PC-3 (cell line): ENCODE results near the gene ZNF799. TPM values are rescaled to one million over a fixed set of nuclear protein-coding genes. Genes with fewer than 3 reads are reported as not detected.
"Not testable (repeated sequence)": the region's sequence is repeated elsewhere in the genome, so short reads cannot be mapped to it uniquely, and the experiment has no call there.

ENCODE experiments used
- ATAC-seq: fragments of 200-7000 bp; cut with Tn5 transposase; 2 replicates; pipeline ENCODE4 v1.9.1; 2020; ENCODE audit warnings: mild to moderate bottlenecking, moderate library complexity
- BruUV-seq: library from RNA; stranded (reverse); fragments of 400-500 nt; replicated peaks from 2 replicates; lab custom pipeline; 2021; lab: Mats Ljungman, UMichigan
- CTCF ChIA-PET: fragments of 300-600 bp; sonication (Branson Sonifier 250); formaldehyde crosslinking; loops from one replicate; lab custom pipeline; 2022; ENCODE audit warnings: antibody characterized with exemption; lab: Charles Lee
- POLR2A ChIA-PET: fragments of 300-600 bp; sonication (Branson Sonifier 250); formaldehyde crosslinking; loops from one replicate; lab custom pipeline; 2022; ENCODE audit warnings: antibody characterized with exemption; ENCODE audit not compliant: unreplicated experiment; lab: Charles Lee
- DNase-seq: peaks from one replicate; pipeline ENCODE4 v3.0.0-alpha.2; 2015
- H2AFZ ChIP-seq: fragments of 300-600 bp; sonication (generic); 2 replicates; pipeline ENCODE4 v1.6.0; 2016; ENCODE audit warnings: antibody characterized with exemption, low read length
- H3F3A ChIP-seq: fragments of 300-600 bp; sonication (generic); one replicate; pipeline ENCODE4 v1.6.0; 2017; ENCODE audit warnings: antibody characterized with exemption, low read length, control low read depth, mild to moderate bottlenecking; ENCODE audit not compliant: unreplicated experiment
- H3K27ac ChIP-seq: fragments of 300-600 bp; sonication (generic); 2 replicates; pipeline ENCODE4 v1.5.1; 2016; ENCODE audit warnings: mild to moderate bottlenecking, low read length
- H3K27me3 ChIP-seq: fragments of 300-600 bp; sonication (generic); 2 replicates; pipeline ENCODE4 v1.6.1; 2016; ENCODE audit warnings: low read length, mixed read lengths
- H3K36me3 ChIP-seq: fragments of 300-600 bp; sonication (generic); 2 replicates; pipeline ENCODE4 v1.6.1; 2016; ENCODE audit warnings: low read depth, mixed run types, low read length, mixed read lengths
- H3K4me1 ChIP-seq: fragments of 300-600 bp; sonication (generic); 2 replicates; pipeline ENCODE4 v1.5.1; 2016; ENCODE audit warnings: low read length; ENCODE audit not compliant: insufficient read depth
- H3K4me2 ChIP-seq: fragments of 300-600 bp; sonication (generic); 2 replicates; pipeline ENCODE4 v1.6.0; 2016; ENCODE audit warnings: low read length
- H3K4me3 ChIP-seq: fragments of 300-600 bp; sonication (generic); 2 replicates; pipeline ENCODE4 v1.5.1; 2016; ENCODE audit warnings: mild to moderate bottlenecking, low read length, mixed read lengths
- H3K79me2 ChIP-seq: fragments of 300-600 bp; sonication (generic); 2 replicates; pipeline ENCODE4 v1.6.1; 2017; ENCODE audit warnings: low read length, mixed read lengths
- H3K9ac ChIP-seq: fragments of 300-600 bp; sonication (generic); 2 replicates; pipeline ENCODE4 v1.6.0; 2016; ENCODE audit warnings: mild to moderate bottlenecking, low read length
- H3K9me2 ChIP-seq: fragments of 300-600 bp; sonication (generic); replicated peaks from 2 replicates; pipeline ENCODE4 v1.6.1; 2016; ENCODE audit warnings: mixed run types, low read length, mixed read lengths
- H3K9me3 ChIP-seq: fragments of 300-600 bp; sonication (generic); 2 replicates; pipeline ENCODE4 v1.6.1; 2016; ENCODE audit warnings: low read length, mixed read lengths
- H4K20me1 ChIP-seq: fragments of 300-600 bp; sonication (generic); 2 replicates; pipeline ENCODE4 v1.6.1; 2016; ENCODE audit warnings: low read length, mixed read lengths
- EZH2 ChIP-seq: fragments of 300-600 bp; sonication (generic); IDR thresholded peaks from one replicate; pipeline ENCODE4 v1.6.1; 2017; ENCODE audit warnings: antibody characterized with exemption, mild to moderate bottlenecking, low read length; ENCODE audit not compliant: unreplicated experiment
- EZH2phosphoT487 ChIP-seq: fragments of 300-600 bp; sonication (generic); IDR thresholded peaks from 2 replicates; pipeline ENCODE4 v1.6.1; 2018; ENCODE audit warnings: mild to moderate bottlenecking, antibody characterized with exemption, low read length, borderline replicate concordance
- intact Hi-C: fragments of 100-400 bp; cut with micrococcal nuclease; formaldehyde crosslinking; loops from 2 replicates; pipeline ENCODE4 v1.9.0; 2023
- total RNA-seq: library from RNA; depleted of rRNA; stranded (reverse); fragments of >200 nt; gene quantifications from 2 replicates; pipeline ENCODE4 v1.2.3, GENCODE V29; 2014
- TF ChIP-seq, protein P1 (sequence below): fragments of 300-600 bp; sonication (generic); conservative IDR thresholded peaks from 2 replicates; pipeline ENCODE4 v1.5.1; 2017; ENCODE audit warnings: antibody characterized with exemption, low read depth, mild to moderate bottlenecking, low read length

ZNF799 gene
- total RNA-seq, 1 experiment from 2014 or later: 5.9 TPM

- Histone ChIP-seq H3K9me2 (no peaks in the 10 kb centered on the region), H3K27ac (no peak within 1 kb of the TSS), H3K27me3 (no peaks in the 10 kb centered on the region), H3K4me3 (peak within 1 kb of the TSS; percentile 82), H3K9ac (peak within 1 kb of the TSS; percentile 69), H3K4me2 (peak within 1 kb of the TSS; percentile 77), H3K9me3 (peaks cover 12% of the 10 kb centered on the region; the same call in 1 of the 2 replicates), H3K36me3 (no peaks in the 10 kb centered on the region), H2AFZ (peak within 1 kb of the TSS; percentile 86), H3F3A (no peaks in the 10 kb centered on the region), H3K79me2 (no peaks in the 10 kb centered on the region), H4K20me1 (no peaks in the 10 kb centered on the region), H3K4me1 (no peaks in the 10 kb centered on the region; the same call in 1 of the 2 replicates)
- TF ChIP-seq EZH2 (no peak), EZH2phosphoT487 (no peak)
- TF ChIP-seq, protein P1, sequence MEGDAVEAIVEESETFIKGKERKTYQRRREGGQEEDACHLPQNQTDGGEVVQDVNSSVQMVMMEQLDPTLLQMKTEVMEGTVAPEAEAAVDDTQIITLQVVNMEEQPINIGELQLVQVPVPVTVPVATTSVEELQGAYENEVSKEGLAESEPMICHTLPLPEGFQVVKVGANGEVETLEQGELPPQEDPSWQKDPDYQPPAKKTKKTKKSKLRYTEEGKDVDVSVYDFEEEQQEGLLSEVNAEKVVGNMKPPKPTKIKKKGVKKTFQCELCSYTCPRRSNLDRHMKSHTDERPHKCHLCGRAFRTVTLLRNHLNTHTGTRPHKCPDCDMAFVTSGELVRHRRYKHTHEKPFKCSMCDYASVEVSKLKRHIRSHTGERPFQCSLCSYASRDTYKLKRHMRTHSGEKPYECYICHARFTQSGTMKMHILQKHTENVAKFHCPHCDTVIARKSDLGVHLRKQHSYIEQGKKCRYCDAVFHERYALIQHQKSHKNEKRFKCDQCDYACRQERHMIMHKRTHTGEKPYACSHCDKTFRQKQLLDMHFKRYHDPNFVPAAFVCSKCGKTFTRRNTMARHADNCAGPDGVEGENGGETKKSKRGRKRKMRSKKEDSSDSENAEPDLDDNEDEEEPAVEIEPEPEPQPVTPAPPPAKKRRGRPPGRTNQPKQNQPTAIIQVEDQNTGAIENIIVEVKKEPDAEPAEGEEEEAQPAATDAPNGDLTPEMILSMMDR: peak; percentile 64
- peak; percentile 97 for ATAC-seq
- ChIA-PET CTCF (interaction anchor here (0.6 to 1.8 kb wide), 4 partner anchors 203 to 568 kb away, joined by 3 to 14 read pairs (median 4); partner anchors contain the start of gene ZNF136), POLR2A (interaction anchor here (0.6 to 1.0 kb wide), 3 partner anchors 32 to 150 kb away, joined by 5 to 11 read pairs (median 6); partner anchors contain the start of genes ZNF563 and ZNF709)
- peak; percentile 96 for DNase-seq
- intact Hi-C loops: loop anchor here (1.0 to 5.0 kb wide), 3 partner anchors 73 to 224 kb away; partner anchors contain the start of genes ZNF44 and ZNF564
- BruUV-seq: no TSS peak
Observed at GRCh38 chr19:12365236-12366162, 35.6 kb downstream of the ZNF799 start, which contains the start of gene ZNF442. Gene ZNF442, minus strand, starts transcription at chr19:12365683. Its CDS starts 2,052 bp downstream, at chr19:12363631.

DNA sequence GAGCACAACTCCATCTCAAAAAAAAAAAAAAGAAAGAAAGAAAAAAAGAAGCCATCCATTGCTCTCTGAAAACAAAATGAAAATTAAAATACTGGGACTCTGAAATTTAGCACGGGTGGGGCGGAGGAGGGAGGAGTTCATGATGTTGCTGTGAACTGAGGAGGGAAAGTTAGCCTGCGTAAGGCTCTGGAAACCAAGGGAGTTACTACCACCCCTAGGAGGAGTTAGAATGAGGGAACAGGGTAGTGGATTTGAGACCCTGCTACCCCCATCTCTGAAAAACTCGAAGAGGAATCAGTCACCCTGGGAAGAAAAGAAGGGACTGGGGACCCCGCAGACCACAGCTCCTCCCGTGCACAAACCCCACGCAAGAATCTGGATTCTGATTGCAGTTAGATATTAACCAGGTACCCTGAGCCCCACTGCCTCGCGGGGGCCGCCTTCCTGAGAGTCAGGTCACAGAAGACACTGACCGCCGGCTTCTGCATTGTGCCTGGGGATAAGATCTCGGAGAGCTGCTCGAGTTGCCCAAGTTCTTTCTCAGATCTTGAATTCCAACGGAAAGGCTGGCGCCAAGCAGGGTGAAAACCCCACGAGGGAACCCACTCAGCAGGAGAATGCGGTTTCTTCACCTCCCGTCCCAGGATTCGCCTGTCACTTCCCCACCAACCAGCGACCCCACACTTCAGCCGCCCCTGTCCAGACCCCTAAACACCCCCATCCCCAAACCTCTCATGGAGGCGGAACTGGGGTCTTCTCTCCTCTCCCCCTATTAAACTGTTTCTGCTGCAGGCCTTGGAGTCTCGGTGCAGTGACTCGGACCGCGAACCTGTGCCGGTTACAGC, 36.5 kb downstream of the ZNF799 start:
- peak overlapping the region; percentile 69 for H3K9ac ChIP-seq
- BruUV-seq: TSS peak; percentile 58
- intact Hi-C loops: loop anchor here (1.0 to 5.0 kb wide), 3 partner anchors 72 to 223 kb away; partner anchors contain the start of genes ZNF44 and ZNF564
- no peaks in the 10 kb centered on the region for H3K36me3 ChIP-seq
- no peaks in the 10 kb centered on the region for H3K9me2 ChIP-seq
- H3K9me3 ChIP-seq: peaks cover 12% of the 10 kb centered on the region; the same call in 1 of the 2 replicates
- TF ChIP-seq, protein P1: no peak
- TF ChIP-seq EZH2 (no peak), EZH2phosphoT487 (no peak)
- peak overlapping the region; percentile 77 for H3K4me2 ChIP-seq
- H3K27ac ChIP-seq: no peak overlapping the region
- H3K4me1 ChIP-seq: no peaks in the 10 kb centered on the region; the same call in 1 of the 2 replicates
- DNase-seq (no peak), ATAC-seq (peak; percentile 1; the same call in 1 of the 2 replicates)
- H3F3A ChIP-seq: no peaks in the 10 kb centered on the region
- ChIA-PET CTCF (interaction anchor here (0.7 to 1.8 kb wide), 2 partner anchors 284 to 305 kb away, joined by 3 to 14 read pairs; no protein-coding TSS in a partner anchor), POLR2A (interaction anchor here (0.7 kb wide), 1 partner anchor 120 kb away, joined by 6 read pairs; the partner anchor contains the start of gene ZNF709)
- H3K79me2 ChIP-seq: no peaks in the 10 kb centered on the region
- peak overlapping the region; percentile 86 for H2AFZ ChIP-seq
- peak overlapping the region; percentile 82 for H3K4me3 ChIP-seq
- H3K27me3 ChIP-seq: no peaks in the 10 kb centered on the region
- H4K20me1 ChIP-seq: no peaks in the 10 kb centered on the region

GRCh38 chr19:12362236-12362635, 38.8 kb downstream of the ZNF799 start:
- CTCF ChIA-PET, intact Hi-C loops, BruUV-seq, H4K20me1 ChIP-seq, H3K4me2 ChIP-seq, H3K27ac ChIP-seq, H3K4me3 ChIP-seq, H3K9ac ChIP-seq, H2AFZ ChIP-seq, POLR2A ChIA-PET, H3K4me1 ChIP-seq, H3F3A ChIP-seq, H3K36me3 ChIP-seq, H3K79me2 ChIP-seq, DNase-seq, H3K9me2 ChIP-seq, ATAC-seq, H3K27me3 ChIP-seq: not testable (repeated sequence)
- H3K9me3 ChIP-seq: peaks cover 16% of the 10 kb centered on the region; the same call in 1 of the 2 replicates
